Neural progenitor cell (in vitro differentiated cells): ENCODE results near the gene SEC24A. TPM values are rescaled to one million over a fixed set of nuclear protein-coding genes. Genes with fewer than 3 reads are reported as not detected.

Source experiments
- DNase-seq: peaks from one replicate; pipeline ENCODE4 v3.0.0-alpha.2; 2016; ENCODE audit warnings: low spot score
- H2AFZ ChIP-seq: fragments of 200-600 bp; sonication (generic); replicated peaks from 2 replicates; pipeline ENCODE4 v1.6.1; 2016; ENCODE audit warnings: antibody characterized with exemption
- H3F3A ChIP-seq: fragments of 200-600 bp; sonication (generic); 2 replicates; pipeline ENCODE4 v1.6.1; 2016; ENCODE audit warnings: antibody characterized with exemption, low read depth
- H3K27ac ChIP-seq: fragments of 200-600 bp; sonication (generic); 2 replicates; pipeline ENCODE4 v1.5.1; 2016; ENCODE audit warnings: mild to moderate bottlenecking
- H3K27me3 ChIP-seq: fragments of 200-600 bp; sonication (generic); 2 replicates; pipeline ENCODE4 v1.6.1; 2016; ENCODE audit warnings: mild to moderate bottlenecking, moderate library complexity
- H3K36me3 ChIP-seq: fragments of 200-600 bp; sonication (generic); 2 replicates; pipeline ENCODE4 v1.5.1; 2016
- H3K4me1 ChIP-seq: fragments of 200-600 bp; sonication (generic); 2 replicates; pipeline ENCODE4 v1.6.1; 2016; ENCODE audit warnings: mixed run types
- H3K4me2 ChIP-seq: fragments of 200-600 bp; sonication (generic); 2 replicates; pipeline ENCODE4 v1.6.1; 2016
- H3K4me3 ChIP-seq: fragments of 200-600 bp; sonication (generic); 2 replicates; pipeline ENCODE4 v1.5.1; 2016
- H3K79me2 ChIP-seq: fragments of 200-600 bp; sonication (generic); 2 replicates; pipeline ENCODE4 v1.6.1; 2016; ENCODE audit warnings: low read depth
- H3K9ac ChIP-seq: fragments of 200-600 bp; sonication (generic); 2 replicates; pipeline ENCODE4 v1.6.1; 2016
- H3K9me3 ChIP-seq: fragments of 200-600 bp; sonication (generic); 2 replicates; pipeline ENCODE4 v1.5.1; 2016; ENCODE audit warnings: low read depth
- H4K20me1 ChIP-seq: fragments of 200-600 bp; sonication (generic); 2 replicates; pipeline ENCODE4 v1.6.1; 2016; ENCODE audit warnings: low read depth
- H3K27ac Mint-ChIP-seq: 3 replicates; pipeline ENCODE4 v1.8.0; 2021; ENCODE audit warnings: mixed read lengths
- H3K27me3 Mint-ChIP-seq: 2 replicates; pipeline ENCODE4 v1.8.0; 2022; ENCODE audit warnings: low read depth, mild to moderate bottlenecking, inconsistent platforms, moderate library complexity, mixed read lengths; ENCODE audit not compliant: insufficient read depth
- H3K36me3 Mint-ChIP-seq: 3 replicates; pipeline ENCODE4 v1.8.0; 2021; ENCODE audit warnings: mixed read lengths
- H3K4me1 Mint-ChIP-seq: 3 replicates; pipeline ENCODE4 v1.8.0; 2021; ENCODE audit warnings: mixed read lengths
- H3K4me3 Mint-ChIP-seq: 3 replicates; pipeline ENCODE4 v1.8.0; 2021; ENCODE audit warnings: mild to moderate bottlenecking, moderate library complexity, mixed read lengths
- H3K9me3 Mint-ChIP-seq: 3 replicates; pipeline ENCODE4 v1.8.0; 2020; ENCODE audit warnings: mixed read lengths
- CTCF ChIP-seq: fragments of 200-600 bp; sonication (generic); IDR thresholded peaks from 2 replicates; pipeline ENCODE4 v1.5.1; 2017; ENCODE audit warnings: antibody characterized with exemption, mild to moderate bottlenecking
- EZH2 ChIP-seq: fragments of 200-600 bp; sonication (generic); IDR thresholded peaks from 2 replicates; pipeline ENCODE4 v1.6.1; 2017; ENCODE audit warnings: antibody characterized with exemption, mild to moderate bottlenecking, moderate library complexity
- EZH2phosphoT487 ChIP-seq: fragments of 200-600 bp; sonication (generic); IDR thresholded peaks from 2 replicates; pipeline ENCODE4 v1.6.1; 2017; ENCODE audit warnings: antibody characterized with exemption
- total RNA-seq: library from RNA; depleted of rRNA; stranded (reverse); fragments of >200 nt; gene quantifications from 2 replicates; pipeline ENCODE4 v1.2.3, GENCODE V29; 2015; ENCODE audit warnings: low replicate concordance

The SEC24A gene
- total RNA-seq, 1 donor from 2014 or later, result 14.3 TPM

- Histone ChIP-seq H2AFZ (no peak overlapping the region), H4K20me1 (peaks cover 22% of the 10 kb centered on the region), H3K4me3 (no peak overlapping the region), H3K36me3 (no peaks in the 10 kb centered on the region), H3K4me2 (no peak overlapping the region), H3F3A (peaks cover 20% of the 10 kb centered on the region), H3K4me1 (peaks cover 7% of the 10 kb centered on the region), H3K79me2 (peaks cover 32% of the 10 kb centered on the region), H3K9ac (no peak overlapping the region), H3K27me3 (no peaks in the 10 kb centered on the region), H3K9me3 (no peaks in the 10 kb centered on the region), H3K27ac (no peak overlapping the region)
- no peaks in the 10 kb centered on the region for H3K9me3 Mint-ChIP-seq
- H3K27ac Mint-ChIP-seq, result no peak overlapping the region
- DNase-seq, result no peak
- TF ChIP-seq EZH2phosphoT487, result no peak
- TF ChIP-seq EZH2, result no peak
- TF ChIP-seq CTCF, result no peak
- no peaks in the 10 kb centered on the region for H3K36me3 Mint-ChIP-seq
- H3K4me3 Mint-ChIP-seq, result no peak overlapping the region
- H3K27me3 Mint-ChIP-seq, result no peaks in the 10 kb centered on the region
- peaks cover 18% of the 10 kb centered on the region for H3K4me1 Mint-ChIP-seq
Observed at GRCh38 chr5:134741052-134741451, 92.5 kb downstream of the SEC24A start.

- Mint-ChIP-seq H3K27ac (no peak overlapping the region), H3K27me3 (no peaks in the 10 kb centered on the region)
- H3K4me3 ChIP-seq, result no peak overlapping the region
Observed at GRCh38 chr5:134742134-134742533, 93.5 kb downstream of the SEC24A start.

GRCh38 chr5:134749415-134749814, 100.8 kb downstream of the SEC24A start:
- Histone ChIP-seq H3K9me3 (no peaks in the 10 kb centered on the region), H3K4me1 (no peaks in the 10 kb centered on the region), H3K9ac (no peak overlapping the region), H3K79me2 (no peaks in the 10 kb centered on the region), H3K4me3 (no peak overlapping the region), H2AFZ (no peak overlapping the region), H3F3A (peaks cover 9% of the 10 kb centered on the region), H3K27ac (no peak overlapping the region), H3K36me3 (no peaks in the 10 kb centered on the region), H3K27me3 (no peaks in the 10 kb centered on the region), H3K4me2 (no peak overlapping the region), H4K20me1 (no peaks in the 10 kb centered on the region)
- Mint-ChIP-seq H3K4me1 (peaks cover 3% of the 10 kb centered on the region), H3K4me3 (no peak overlapping the region), H3K27ac (no peak overlapping the region), H3K36me3 (peaks cover 2% of the 10 kb centered on the region), H3K9me3 (no peaks in the 10 kb centered on the region), H3K27me3 (no peaks in the 10 kb centered on the region)
- TF ChIP-seq EZH2 (no peak), CTCF (no peak), EZH2phosphoT487 (no peak)
- DNase-seq, result peak; percentile 49

More at GRCh38 chr5:134742134-134742533, 93.5 kb downstream of the SEC24A start:
- Mint-ChIP-seq H3K4me3 (no peak overlapping the region), H3K36me3 (no peaks in the 10 kb centered on the region), H3K4me1 (peaks cover 18% of the 10 kb centered on the region), H3K9me3 (no peaks in the 10 kb centered on the region)
- Histone ChIP-seq H3K36me3 (no peaks in the 10 kb centered on the region), H3K27ac (no peak overlapping the region), H3K4me1 (peaks cover 7% of the 10 kb centered on the region), H3K9ac (no peak overlapping the region), H3K9me3 (no peaks in the 10 kb centered on the region), H3K4me2 (no peak overlapping the region), H4K20me1 (peaks cover 22% of the 10 kb centered on the region), H3F3A (peaks cover 18% of the 10 kb centered on the region), H3K27me3 (no peaks in the 10 kb centered on the region), H3K79me2 (peaks cover 32% of the 10 kb centered on the region), H2AFZ (no peak overlapping the region)
- TF ChIP-seq CTCF, result no peak
- no peak for DNase-seq

- peaks cover 27% of the 10 kb centered on the region for H3K4me1 Mint-ChIP-seq
- Histone ChIP-seq H3K36me3 (no peaks in the 10 kb centered on the region), H3K79me2 (peaks cover 46% of the 10 kb centered on the region), H3K4me1 (peaks cover 11% of the 10 kb centered on the region), H3K9me3 (no peaks in the 10 kb centered on the region), H2AFZ (peak overlapping the region; percentile 77), H3F3A (no peaks in the 10 kb centered on the region), H4K20me1 (peaks cover 39% of the 10 kb centered on the region), H3K4me2 (peak overlapping the region; percentile 71), H3K4me3 (peak overlapping the region; percentile 88), H3K27me3 (peaks cover 8% of the 10 kb centered on the region), H3K27ac (no peak overlapping the region), H3K9ac (no peak overlapping the region)
- peak overlapping the region; percentile 100 for H3K4me3 Mint-ChIP-seq
- peak overlapping the region; percentile 6 for H3K27ac Mint-ChIP-seq
- DNase-seq, result peak; percentile 8
- no peaks in the 10 kb centered on the region for H3K9me3 Mint-ChIP-seq
- peaks cover 4% of the 10 kb centered on the region for H3K27me3 Mint-ChIP-seq
- H3K36me3 Mint-ChIP-seq, result no peaks in the 10 kb centered on the region
- no peak for TF ChIP-seq CTCF
Observed at GRCh38 chr5:134758176-134758503, 109.6 kb downstream of the SEC24A start.
